Hematopoietic multipotent progenitor cell treated with erythropoietin and hydrocortisone succinate and interleukin-3 and kit ligand, for 17 days (in vitro differentiated cells): ENCODE data around the gene MYH9.
"Not testable (repeated sequence)": the region's sequence is repeated elsewhere in the genome, so short reads cannot be mapped to it uniquely, and the experiment has no call there.

Source experiments
- DNase-seq: peaks from one replicate; pipeline ENCODE4 v3.0.0-alpha.2; 2015; ENCODE audit warnings: low spot score

The MYH9 gene

DNA sequence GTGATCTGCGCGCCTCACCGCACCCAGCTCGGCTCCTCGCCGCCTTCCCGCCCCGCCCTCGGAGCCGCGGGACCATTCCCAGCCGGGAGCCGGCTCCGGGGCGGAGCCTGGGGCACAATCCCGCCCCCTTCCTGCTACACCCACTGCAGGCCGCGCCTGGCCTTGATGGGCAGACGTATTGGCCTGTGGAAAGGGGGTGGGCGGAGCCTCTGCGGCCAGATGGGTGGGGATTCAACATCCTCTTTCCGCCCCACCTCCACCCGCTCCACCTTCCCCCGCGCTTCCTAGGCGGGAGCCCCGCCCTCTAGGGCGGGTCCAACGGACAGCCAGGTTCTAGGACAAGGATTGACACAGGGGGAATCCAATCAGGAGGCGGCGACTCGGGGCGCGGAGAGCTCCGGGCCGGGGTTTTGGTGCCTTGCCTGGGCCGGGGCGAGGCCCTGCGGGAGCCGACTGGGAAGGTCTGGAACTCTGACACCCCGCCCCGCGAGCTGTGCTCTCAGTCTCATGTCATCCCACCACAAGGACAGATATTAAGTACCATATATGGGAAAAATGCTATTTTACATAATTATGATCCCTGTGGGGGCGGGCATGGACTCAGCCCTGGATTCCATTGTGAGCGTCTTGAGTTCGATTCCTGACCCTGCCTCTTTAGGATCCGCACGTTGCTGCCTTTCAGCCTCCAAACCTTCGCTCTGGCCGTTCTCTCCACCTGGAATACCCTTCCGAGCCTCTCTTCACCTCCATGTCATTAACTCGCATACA lies at the start of gene MYH9:
MYH9 (minus strand) TSS at position 9 of the 768 bp plus-strand sequence. CDS start 38,731 bp downstream, outside the sequence.
- peak; percentile 99 for DNase-seq

DNA sequence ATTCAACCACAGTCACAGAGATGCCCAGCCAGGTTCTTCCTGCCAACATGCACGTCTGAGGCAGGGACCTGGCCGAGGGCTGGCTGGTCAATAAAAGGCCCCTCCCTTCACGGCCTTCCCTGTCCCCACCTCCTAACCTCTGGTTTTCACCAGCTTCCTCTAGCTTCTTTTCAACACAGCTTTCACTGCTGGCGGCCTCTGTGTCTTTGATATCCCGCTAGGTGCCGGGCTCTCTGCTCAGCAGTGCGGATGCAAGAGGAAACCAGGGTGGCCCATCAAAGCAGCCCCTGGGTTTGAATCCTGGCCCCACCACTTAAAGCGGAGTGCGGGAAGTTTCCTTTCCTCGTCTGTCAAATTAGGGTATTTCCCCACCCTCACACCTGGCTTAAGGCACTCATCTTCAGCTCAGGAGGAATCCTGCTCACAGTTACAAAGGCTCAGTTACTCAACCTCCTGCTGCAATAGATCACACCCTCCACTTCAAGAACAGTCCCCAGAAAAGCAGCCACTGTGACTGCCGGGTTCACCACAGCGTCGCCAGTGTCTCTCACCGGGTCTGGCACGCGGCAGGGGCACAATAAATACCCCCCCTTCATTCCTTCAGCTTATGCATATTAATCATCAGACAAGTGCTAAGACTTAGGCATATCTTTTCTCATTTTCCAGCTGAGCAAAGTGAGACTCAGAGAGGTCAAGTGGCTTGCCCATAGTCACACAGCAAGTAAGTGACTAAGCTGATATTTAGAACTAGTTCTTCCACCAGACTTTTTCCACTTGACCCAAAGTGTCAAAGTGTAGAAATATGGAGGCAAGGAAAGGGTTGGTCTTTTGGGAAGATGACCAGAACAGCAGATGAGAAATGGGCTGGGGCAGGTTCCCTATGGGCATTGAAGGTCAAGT lies 48.0 kb upstream of the MYH9 start:
- no peak for DNase-seq

DNA sequence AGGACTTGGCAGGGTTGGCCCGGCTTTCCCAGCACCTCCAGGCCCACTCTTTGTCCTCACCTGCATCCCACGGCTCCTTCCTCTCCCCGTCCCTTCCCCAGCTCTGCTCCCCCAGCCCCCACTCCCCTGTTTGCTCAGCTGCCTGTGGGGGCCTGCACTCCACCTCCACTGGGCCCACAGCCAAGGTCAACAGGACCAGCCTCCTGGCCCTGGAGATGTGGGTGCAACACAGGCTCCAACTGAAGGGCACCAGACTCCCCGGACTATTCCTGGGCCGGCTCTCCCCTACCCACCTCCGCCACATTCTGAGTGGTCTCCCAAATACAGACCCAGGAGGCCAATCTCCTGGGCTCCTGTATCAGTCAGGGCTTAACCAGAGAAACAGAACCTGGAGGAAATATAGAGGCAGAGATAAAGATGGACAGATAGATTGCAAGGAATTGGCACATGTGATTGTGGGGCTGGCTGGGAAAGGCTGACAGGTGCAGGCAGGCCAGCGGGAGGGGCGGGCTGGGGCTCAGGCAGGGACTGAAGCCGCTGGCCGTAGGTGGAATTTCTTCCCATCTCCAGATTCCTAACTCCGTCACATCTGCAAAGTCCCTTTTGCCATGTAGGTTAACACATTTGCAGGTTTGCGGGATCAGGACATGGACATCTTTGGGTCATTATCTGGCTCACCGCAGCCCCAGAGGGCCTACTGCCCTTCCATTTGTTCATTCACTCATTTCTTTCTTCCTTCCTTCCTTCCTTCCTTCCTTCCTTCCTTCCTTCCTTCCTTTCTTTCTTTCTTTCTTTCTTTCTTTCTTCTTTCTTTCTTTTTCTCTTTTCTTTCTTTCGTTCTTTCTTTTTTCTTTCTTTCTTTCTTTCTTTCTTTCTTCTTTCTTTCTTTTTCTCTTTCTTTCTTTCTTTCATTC lies 45.8 kb upstream of the MYH9 start:
- DNase-seq = no peak

DNA sequence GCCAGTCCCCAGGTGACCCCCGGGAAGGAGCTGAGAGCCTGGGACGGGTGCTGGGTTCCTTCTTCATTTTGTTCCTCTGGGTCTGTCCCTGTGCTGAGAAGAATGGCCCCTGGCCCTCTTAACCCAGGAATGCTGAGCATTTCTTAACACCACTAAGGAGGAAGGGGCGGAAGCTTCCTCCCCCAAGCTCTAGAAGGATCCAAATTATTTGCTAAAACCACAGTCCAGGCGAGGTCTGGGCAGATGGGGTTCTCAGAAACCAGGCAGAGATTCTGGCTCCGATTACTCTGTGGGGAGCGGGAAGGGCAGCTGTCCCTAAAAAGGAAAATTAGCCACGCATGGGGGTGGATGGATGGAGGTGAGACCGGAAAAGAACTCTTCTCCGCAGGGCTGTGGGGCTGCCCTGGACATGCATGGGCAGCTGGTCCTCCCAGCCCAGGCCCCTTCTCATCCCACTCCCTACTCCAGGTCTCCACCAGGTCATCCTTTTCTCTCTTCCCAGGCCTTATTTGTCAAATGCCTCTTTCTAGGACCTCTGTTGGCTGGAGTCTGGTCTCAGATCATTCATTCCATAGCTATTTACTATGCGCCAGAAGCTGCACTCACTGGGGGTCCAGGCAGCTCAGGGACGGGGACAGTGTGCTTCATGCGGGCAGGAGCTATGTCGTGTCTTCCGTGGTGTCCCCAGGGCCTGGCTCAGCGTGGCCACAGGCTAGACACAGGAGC lies 45.0 kb upstream of the MYH9 start:
- DNase-seq = no peak

DNA sequence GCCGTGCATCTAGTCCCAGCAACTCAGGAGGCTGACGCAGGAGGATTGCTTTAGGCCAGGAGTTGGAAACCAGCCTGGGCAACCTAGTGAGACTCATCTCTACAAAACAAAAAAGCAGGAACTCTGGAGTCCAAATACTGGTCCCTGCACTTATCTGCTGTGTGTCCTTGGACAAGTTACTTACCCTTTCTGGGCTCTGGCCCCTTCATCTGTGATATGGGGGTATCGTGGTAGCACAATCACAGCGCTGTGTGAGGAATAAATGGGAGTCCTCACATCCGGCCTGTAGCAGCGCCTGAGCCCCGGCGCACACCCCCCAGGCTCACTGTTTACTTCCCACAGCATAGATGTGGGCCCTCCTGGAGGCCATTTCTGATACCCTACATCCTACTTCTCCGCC lies 44.2 kb upstream of the MYH9 start:
- no peak for DNase-seq

DNA sequence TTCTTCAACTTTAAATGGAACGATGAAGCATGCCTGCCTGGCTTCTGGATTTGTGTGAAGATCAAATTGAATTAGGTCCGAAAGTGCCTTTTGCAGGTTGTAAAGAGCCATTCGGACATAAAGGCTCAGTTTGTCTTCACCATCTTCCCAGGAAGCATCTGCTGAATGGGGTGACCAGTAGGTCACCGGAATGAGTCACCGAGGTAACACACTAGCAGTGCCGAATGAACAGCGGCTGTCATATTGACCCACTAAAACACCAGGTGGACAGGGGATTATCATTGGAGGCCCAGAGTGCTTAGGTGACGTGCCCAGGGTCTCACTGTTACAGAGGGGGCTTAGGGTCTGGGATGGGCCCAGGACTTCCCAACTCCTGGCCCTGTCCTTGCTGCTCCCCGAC lies 43.1 kb upstream of the MYH9 start:
- no peak for DNase-seq

DNA sequence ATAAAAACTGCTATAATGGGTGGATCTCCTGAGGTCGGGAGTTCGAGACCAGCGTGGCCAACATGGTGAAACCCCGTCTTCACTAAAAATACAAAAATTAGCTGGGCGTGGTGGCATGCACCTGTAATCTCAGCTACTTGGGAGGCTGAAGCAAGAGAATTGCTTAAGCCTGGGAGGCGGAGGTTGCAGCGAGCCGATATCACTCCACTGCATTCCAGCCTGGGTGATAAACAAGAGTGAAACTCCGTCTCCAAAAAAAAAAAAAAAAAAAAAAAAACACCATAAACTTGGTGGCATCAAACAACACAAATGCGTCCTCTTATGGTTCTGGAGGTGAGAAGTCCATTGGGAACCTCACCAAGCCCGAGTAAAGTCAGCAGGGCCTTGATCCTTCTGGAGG lies 40.2 kb upstream of the MYH9 start:
- not testable (repeated sequence) for DNase-seq

DNA sequence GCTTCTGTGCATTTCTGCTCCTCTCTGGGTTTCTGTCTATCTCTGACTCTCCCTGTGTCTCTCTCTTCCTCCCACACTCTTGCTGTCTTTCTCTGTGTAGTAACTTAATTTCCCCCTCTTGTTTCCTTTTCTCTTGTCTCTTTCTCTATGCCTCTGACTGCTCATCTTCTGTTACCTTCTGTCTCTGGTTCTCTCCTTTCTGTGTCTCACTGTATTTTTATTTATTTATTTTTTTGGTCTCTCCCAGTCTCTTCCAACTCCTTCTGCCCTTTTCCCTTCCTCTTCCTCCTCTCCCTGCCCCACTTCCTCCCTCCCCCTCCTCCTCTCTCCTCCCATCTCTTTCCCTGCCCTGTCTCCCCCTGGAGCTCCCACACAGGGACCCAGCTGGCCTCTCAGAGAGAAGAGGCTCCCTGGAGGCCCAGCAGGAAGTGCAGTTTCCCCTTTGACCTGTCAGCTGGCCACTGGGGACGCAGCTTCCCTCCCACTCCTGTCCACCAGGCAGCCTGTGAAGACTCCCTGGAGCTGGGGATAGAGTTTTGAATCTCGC lies 38.3 kb upstream of the MYH9 start:
- no peak for DNase-seq

DNA sequence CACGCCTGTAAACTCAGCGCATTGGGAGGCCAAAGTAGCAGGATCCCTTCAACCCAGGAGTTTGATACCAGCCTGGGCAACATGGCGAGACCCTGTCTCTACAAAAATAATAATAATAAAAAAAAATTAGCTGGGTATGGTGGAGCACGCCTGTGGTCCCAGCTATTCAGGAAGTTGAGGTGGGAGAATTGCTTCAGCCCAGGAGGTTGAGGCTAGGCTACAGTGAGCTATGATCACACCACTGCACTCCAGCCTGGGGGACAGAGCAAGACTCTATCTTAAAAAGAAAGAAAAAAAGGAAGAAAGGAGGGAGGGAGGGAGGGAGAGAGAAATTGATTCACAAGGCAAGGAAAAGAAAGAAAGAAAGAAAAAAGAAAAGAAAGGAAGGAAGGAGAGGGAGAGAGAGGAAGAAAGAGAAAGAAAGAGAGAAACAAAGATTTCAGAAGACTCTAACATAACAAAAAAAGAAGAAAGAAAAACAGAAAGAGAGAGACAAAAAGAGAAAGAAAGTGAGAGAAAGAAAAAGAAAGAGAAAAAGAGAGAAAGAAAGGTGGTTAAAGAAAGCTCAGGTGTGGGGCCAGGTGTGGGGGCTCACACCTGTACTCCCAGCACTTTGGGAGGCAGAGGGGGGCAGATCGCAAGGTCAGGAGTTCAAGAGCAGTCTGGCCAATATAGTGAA lies 37.3 kb upstream of the MYH9 start:
- no peak for DNase-seq

DNA sequence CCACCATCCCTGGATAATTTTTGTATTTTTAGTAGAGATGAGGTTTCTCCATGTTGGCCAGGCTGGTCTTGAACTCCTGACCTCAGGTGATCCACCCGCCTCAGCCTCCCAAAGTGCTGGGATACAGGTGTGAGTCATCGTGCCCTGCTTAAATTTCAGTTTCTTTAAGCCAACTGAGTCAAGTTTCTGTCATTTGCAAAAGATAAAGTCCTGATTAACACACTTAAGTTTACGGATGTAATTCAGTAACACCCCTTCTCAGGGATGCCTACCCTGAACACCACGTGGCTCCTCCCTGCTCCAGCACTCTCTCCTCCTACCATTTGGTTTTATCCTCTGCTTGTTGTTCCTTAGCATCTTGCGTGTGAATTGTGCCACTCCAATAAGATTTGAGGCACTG lies 36.7 kb upstream of the MYH9 start:
- DNase-seq = not testable (repeated sequence)

DNA sequence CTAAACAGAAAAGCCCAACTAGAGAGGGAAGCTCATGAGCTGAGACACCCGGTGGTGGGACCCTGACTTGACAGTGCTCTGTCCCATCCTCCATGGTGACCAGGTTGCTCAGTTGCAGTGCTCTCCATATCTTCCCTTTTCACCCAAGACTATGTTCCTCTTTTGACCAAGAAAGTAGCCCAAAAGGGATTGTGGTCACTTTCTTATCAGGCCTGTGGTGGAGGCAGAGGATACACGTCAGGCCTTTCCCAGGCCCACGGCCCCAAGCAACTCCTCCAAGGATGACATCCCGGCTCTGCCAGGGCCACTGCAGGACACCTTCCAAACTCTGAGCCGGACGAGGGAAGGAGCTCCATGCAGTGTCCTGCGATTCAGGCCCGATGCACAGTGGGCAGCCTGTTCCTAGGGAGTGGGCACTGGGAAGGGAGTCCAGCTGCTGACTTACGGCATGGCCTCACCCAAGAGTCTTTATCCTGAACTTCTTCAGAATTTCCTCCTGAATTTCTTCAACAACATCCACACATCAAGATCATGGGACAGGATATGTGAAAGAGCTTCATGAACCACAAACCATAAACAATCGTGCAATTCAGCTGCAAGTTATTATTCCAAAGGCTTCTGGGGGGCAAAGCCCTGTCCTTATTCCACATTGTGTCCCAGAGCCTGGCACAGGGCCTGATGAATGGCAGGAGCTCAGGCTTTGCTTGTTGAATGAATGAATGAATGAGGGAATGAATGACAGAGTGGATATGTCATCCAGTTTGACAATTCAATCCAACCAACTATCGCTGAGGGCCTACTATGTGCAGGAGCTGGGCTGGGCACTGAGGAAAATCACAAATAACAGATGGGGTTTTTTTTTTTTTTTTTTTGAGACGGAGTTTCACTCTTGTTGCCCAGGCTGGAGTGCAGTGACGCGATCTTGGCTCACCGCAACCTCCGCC lies 36.0 kb upstream of the MYH9 start:
- no peak for DNase-seq

DNA sequence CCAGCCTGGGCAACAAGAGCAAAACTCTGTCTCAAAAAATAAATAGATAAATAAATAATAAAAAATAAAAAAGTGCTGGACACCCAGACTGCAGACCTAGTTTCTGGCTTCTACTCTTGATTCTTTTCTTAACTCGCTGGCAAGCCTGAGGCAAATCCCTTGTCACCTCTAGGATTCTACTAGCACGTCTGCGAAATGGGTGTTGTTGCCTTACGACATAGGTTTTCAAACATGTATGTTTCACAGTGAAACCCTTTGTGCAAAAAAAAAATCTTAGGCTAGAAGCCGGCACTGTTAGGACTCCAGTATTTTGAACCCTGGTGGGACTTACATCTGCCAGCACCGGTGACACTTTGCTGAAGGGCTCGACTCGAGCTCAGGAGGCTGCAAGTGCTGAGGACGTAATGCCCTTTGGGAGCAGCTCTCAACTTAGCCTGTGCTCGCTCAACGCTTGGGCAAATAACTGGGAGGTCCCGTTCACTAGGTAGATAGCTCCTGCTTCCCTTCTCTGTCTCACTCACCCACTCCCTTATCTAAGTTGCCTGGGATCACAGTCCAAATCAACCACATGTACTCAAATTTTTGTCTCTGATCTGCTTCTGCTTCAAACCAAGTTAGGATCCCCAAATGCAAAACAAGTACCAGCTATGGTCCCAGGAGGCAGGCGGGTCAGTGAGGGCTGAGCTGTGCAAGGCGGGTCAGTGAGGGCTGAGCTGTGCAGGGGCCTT lies 34.7 kb upstream of the MYH9 start:
- no peak for DNase-seq

DNA sequence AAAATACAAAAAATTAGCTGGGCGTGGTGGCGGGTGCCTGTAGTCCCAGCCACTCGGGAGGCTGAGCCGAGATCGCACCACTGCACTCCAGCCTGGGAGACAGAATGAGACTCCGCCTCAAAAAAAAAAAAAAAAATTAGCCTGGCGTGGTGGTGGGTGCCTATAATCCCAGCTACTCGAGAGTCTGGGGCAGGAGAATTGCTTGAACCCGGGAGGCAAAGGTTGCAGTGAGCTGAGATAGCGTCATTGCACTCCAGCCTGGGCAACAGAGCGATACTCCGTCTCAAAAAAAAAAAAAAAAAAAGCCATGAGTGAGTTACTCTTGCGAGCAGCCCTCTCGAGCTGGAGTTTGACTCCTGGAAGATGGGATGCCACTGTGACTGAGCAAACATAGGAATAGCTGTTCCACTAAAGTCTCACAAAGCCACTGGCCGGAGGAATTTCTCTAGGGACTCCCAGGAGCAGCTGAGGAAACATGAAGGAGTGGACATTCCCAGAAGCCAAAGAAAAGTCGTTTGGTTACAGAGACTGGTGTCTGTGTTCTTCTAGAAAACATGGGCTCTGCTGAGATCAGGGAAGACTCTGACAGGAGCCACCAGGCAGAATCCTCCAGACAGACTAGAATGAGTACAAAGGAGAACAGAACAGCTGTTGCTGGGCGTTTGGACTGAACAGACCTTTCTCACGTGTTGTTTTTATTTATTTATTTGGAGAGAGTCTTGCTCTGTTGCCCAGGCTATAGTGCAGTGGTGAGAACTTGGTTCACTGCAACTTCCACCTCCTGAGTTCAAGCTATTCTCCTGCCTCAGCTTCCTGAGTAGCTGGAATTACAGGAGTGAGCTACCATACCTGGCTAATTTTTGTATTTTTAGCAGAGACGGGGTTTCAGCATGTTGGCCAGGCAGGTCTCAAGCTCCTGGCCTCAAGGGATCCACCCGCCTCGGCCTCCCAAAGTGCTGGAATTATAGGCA lies 32.4 kb upstream of the MYH9 start:
- no peak for DNase-seq

DNA sequence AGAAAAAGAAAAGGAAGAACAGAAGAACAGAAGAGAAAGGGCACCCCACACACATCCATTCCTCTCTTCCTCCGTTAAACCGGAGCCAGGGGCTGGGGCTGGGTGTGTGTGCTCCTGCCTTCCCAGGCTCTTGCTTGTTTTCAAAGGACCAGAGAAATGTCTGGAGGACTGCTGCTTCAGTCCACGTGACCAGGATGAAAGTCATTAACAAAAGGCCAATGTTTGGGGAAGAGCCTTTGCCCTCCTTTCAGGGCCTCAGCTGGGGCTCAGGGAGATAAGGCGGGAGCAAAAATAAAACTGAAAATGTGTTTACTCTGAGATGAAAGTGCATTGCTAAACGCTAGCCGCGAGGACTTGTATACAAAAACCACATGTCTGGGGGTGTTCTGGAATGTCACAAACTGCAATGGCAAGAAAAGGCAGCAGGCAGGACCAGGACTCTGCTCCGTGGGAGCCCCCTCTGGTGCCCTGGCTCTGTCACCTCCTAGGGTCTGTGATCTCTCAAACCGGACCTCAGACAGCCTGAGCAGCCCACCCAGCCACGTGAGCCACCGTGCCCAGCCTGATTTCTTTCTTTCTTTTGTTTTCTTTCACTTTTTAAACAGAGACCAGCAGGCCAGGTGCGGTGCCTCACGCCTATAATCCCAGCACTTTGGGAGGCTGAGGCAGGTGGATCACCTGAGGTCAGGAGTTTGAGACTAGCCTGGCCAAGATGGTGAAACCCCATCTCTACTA lies 31.6 kb upstream of the MYH9 start:
- DNase-seq = no peak

DNA sequence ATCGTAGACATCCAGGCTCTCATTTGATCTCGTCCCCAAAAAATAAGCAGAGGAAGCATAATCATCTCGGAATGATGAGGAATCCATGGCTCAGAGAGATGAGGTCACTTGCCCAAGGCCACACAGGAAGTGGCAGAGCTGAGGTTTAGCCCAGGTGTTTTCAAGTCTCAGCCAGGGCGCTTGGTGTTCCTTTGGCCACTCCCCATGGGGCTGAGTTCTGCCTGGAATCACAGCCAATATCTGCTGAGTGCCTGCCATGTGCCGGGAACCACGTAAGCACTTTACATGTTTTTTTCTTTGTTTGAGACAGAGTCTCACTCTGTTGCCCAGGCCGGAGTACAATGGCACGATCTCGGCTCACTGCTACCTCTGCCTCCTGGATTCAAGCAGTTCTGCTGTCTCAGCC lies 29.5 kb upstream of the MYH9 start:
- no peak for DNase-seq

DNA sequence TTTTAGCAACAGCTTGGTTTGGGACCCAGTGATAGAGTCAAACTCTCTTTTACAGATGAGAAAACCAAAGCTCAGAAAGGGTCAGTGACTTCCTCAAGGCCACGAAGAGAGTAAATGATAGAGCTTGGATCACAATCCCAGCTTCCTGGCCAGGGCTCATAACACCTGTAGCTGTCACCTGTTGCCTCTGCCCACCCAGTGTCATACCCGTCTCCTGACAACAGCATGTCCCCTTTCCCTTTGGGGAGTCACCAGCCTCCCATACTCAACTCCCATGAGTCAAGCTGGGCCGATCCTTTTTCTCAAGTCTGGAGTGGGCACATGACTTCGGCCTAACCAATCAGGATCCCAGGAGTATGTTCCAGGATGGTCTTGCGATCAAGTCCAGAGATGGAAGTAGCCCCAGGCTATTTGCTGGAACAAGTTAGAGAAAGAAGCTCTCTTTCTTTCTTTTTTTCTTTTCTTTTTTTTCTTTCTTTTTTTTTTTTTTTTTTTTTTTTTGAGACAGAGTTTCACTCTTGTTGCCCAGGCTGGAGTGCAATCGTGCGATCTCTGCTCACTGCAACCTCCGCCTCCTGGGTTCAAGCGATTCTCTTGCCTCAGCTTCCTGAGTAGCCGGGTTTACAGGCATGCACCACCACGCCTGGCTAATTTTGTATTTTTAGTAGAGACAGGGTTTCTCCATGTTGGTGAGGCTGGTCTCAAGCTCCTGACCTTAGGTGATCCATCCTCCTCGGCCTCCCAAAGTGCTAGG lies 27.8 kb upstream of the MYH9 start:
- DNase-seq = no peak
